Ovary (tissue), 9 donors: ENCODE results near the gene TRAFD1. TPM values are rescaled to one million over a fixed set of nuclear protein-coding genes. Genes with fewer than 3 reads are reported as not detected.

Experiments
- DNase-seq, 5 donors: peaks; one replicate each; pipeline ENCODE4 v3.0.0-alpha.2; 2019 to 2020
- H3K27ac ChIP-seq, 2 donors: fragments of 200-600 bp; one replicate each; pipeline versions ENCODE4 v1.5.1 to v1.8.0; 2019 to 2022
- H3K27me3 ChIP-seq: fragments of 200-600 bp; one replicate; pipeline ENCODE4 v1.8.0; 2022
- H3K36me3 ChIP-seq: fragments of 200-600 bp; sonication (generic); one replicate; pipeline ENCODE4 v1.5.1; 2019
- H3K4me1 ChIP-seq: one replicate; pipeline ENCODE4 v1.8.1; 2013; ENCODE audit warnings: mild to moderate bottlenecking, moderate library complexity; ENCODE audit not compliant: insufficient read depth
- H3K4me3 ChIP-seq: fragments of 200-600 bp; sonication (generic); one replicate; pipeline ENCODE4 v1.5.1; 2017
- H3K9me3 ChIP-seq, 2 donors: fragments of 200-600 bp in 1 of 2; sonication (generic) in 1 of 2; one replicate each; pipeline versions ENCODE4 v1.5.1 to v1.8.1; 2013 to 2019; ENCODE audit warnings: mild to moderate bottlenecking in 1 of 2, moderate library complexity in 1 of 2
- EP300 ChIP-seq: sonication (generic); formaldehyde crosslinking; IDR thresholded peaks from one replicate; pipeline ENCODE4 v1.6.1; 2017; ENCODE audit warnings: antibody characterized with exemption
- POLR2A ChIP-seq: fragments of 450-650 bp; IDR thresholded peaks from one replicate; pipeline ENCODE4 v1.6.1; 2017; ENCODE audit warnings: antibody characterized with exemption, mild to moderate bottlenecking, moderate library complexity
- WGBS, 3 donors: extraction: QIAGEN DNeasy Blood & Tissue Kit in 1 of 3; methylation state at CpG; one replicate each; pipeline versions ENCODE4 v1.1.5 to v1.1.7; 2013 to 2017; 5-methylcytosine and 5-hydroxymethylcytosine counted together
- intact Hi-C, 4 donors: fragments of 100-400 bp; cut with DNase I; formaldehyde crosslinking; loops; one replicate each; pipeline versions ENCODE4 v1.11.0 to v1.15.1; 2022 to 2023
- polyA plus RNA-seq, 2 donors: library from polyadenylated mRNA; stranded (reverse); fragments of 200-250 nt in 1 of 2; fragments of 350-450 nt in 1 of 2; fragmentation: Illumina TruSeq in 1 of 2; extraction: RNeasy Lipid Tissue Mini Kit (QIAGEN cat#74804) in 1 of 2; gene quantifications; one replicate each; pipeline ENCODE4 v1.2.3, GENCODE V29; 2013 to 2014
- total RNA-seq, 7 donors: library from RNA; depleted of rRNA in 2 of 7; stranded (reverse); fragments of >200 nt in 2 of 7; fragmentation: NEBNext Ultra II Directional in 3 of 7; extraction: Animal tissue kit (Norgen Biotek cat#: 25700) in 3 of 7; gene quantifications; one replicate each; pipeline versions ENCODE4 v1.1.0 to v1.2.4, GENCODE V29; 2016 to 2023
- TF ChIP-seq, protein P1 (sequence below), 3 donors: fragments of 450-650 bp in 2 of 3; fragments of 200-600 bp in 1 of 3; IDR thresholded peaks; one replicate each; pipeline versions ENCODE4 v1.5.1 to v1.8.0; 2016 to 2022; ENCODE audit warnings: antibody characterized with exemption in 3 of 3, mild to moderate bottlenecking in 1 of 3
- donor health status: DM: no; HTN: no; CAD: no; lungs with moderate emphysema.
- donor health status: DM: no; HTN: no; CAD: no.
- donor health status: Bipolar disorder and iron deficiency.
- donor health status: DM: yes; HTN: yes; CAD: no.
- donor health status: DM: no; HTN: no; CAD: no.
- donor health status: DM: yes; HTN: yes; CAD: no.

The TRAFD1 gene
- total and polyA plus RNA-seq, 9 donors: 13.9 to 49.6 (median 25.5) TPM

DNA sequence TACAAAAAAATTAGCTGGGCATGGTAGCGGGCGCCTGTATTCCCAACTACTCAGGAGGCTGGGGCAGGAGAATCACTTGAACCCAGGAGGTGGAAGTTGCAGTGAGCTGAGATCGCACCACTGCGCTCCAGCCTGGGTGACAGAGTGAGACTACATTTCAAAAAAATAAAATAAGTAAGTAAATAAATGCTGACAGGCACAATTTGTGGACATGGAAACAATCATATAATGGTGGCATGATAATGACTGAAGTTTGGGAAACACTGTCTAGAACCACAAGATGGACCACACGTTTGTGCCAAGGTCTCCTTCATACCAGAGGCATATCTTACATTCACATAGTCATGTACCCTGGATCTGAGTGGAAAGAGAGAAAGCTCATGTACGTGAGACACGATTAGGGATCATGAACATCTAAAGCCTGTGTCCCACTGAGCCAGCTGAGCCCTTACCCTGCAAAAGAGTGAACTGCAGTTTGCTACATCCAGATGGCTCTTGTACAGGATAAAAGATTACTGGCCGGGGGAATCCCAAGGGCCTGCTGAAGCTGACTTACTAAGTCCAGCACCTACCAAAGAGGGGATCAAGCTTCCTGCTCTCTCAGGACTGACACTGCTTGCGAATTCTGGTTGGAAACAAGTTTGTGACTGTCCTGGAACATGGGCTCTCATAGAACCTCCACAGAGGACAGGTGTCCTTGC lies 62.9 kb downstream of the TRAFD1 start:
- Histone ChIP-seq H3K27ac (no peak overlapping the region), H3K4me1 (peaks cover 1% of the 10 kb centered on the region), H3K27me3 (no peaks in the 10 kb centered on the region), H3K36me3 (no peaks in the 10 kb centered on the region), H3K4me3 (no peak overlapping the region), H3K9me3 (no peaks in the 10 kb centered on the region)
- TF ChIP-seq EP300 (no peak), POLR2A (no peak)
- TF ChIP-seq, protein P1, sequence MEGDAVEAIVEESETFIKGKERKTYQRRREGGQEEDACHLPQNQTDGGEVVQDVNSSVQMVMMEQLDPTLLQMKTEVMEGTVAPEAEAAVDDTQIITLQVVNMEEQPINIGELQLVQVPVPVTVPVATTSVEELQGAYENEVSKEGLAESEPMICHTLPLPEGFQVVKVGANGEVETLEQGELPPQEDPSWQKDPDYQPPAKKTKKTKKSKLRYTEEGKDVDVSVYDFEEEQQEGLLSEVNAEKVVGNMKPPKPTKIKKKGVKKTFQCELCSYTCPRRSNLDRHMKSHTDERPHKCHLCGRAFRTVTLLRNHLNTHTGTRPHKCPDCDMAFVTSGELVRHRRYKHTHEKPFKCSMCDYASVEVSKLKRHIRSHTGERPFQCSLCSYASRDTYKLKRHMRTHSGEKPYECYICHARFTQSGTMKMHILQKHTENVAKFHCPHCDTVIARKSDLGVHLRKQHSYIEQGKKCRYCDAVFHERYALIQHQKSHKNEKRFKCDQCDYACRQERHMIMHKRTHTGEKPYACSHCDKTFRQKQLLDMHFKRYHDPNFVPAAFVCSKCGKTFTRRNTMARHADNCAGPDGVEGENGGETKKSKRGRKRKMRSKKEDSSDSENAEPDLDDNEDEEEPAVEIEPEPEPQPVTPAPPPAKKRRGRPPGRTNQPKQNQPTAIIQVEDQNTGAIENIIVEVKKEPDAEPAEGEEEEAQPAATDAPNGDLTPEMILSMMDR (IDR thresholded peaks at IDR 0.05): no peak
- intact Hi-C loops: no loop called here
- no peak for DNase-seq
- WGBS, 3 donors: 87 to 91% (median 88%) methylated on average over 9 of the region's 9 CpGs

DNA sequence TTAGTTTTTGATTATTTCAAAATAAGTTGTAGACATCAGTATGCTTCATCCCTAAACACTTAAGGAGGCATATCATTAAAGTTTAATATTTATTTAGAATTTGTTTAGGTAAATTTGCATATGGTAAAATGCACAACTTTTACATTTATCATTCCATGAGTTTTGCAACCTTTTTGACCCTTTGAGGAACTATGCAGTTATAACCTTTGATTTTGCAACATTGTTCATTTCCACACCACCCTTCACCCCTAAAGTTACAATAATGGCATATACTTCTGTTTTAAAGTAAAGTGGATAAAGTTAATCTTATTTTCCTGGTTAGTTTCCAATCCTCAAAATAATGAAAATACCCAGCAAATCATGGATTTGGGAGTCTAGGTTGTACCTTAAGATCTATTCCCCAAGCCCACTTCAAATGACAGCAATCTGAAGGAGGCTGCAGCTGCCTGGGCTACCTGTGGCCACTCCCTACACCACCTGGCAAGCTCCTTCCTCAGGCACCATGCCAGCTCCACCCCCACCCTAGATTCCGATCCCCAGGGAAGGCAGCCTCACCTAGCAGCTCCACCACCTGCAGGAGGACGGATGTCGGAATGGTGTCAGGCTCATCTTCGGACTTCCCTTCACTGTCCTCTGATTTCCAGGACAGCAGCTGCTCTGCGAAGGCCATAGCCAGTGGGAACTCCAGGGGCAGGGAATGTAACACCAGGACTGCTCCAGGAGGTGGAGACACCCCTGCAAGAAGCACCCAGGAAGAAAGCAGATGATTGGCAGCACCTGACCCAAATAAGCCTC lies 65.1 kb downstream of the TRAFD1 start:
- Histone ChIP-seq H3K36me3 (no peaks in the 10 kb centered on the region), H3K4me3 (no peak overlapping the region), H3K4me1 (peaks cover 1% of the 10 kb centered on the region), H3K9me3 (no peaks in the 10 kb centered on the region), H3K27ac (no peak overlapping the region), H3K27me3 (no peaks in the 10 kb centered on the region)
- WGBS, 3 donors: 89 to 94% (median 90%) methylated on average over 5 of the region's 5 CpGs
- no peak for TF ChIP-seq POLR2A
- intact Hi-C loops: no loop called here
- no peak for DNase-seq

DNA sequence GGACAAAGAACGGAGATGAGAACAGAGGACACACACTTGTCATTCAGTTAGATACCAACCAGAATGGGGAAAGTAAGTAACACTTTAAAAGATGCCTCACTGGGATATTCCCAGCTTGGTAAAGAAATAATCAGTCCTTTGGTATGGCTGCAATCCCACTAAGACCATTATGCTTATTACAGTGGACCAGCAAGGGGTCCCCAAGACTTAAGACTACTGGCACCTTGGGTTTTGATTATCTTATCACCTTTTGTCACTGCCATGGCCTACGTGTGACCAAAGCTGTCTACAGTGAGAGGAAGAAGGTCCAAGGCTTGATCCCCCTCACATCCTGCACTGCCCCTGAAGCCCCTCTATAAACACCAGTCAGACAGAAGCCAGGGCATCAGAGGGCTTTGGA lies 65.8 kb downstream of the TRAFD1 start:
- Histone ChIP-seq H3K9me3 (no peaks in the 10 kb centered on the region), H3K27ac (no peak overlapping the region), H3K36me3 (no peaks in the 10 kb centered on the region), H3K4me3 (no peak overlapping the region), H3K27me3 (no peaks in the 10 kb centered on the region), H3K4me1 (no peaks in the 10 kb centered on the region)
- intact Hi-C loops: no loop called here
- DNase-seq: no peak
- WGBS, 3 donors: 71 to 79% (median 78%) methylated on average over 2 of the region's 2 CpGs
- TF ChIP-seq, protein P1 (IDR thresholded peaks at IDR 0.05): no peak
- TF ChIP-seq POLR2A (no peak), EP300 (no peak)

DNA sequence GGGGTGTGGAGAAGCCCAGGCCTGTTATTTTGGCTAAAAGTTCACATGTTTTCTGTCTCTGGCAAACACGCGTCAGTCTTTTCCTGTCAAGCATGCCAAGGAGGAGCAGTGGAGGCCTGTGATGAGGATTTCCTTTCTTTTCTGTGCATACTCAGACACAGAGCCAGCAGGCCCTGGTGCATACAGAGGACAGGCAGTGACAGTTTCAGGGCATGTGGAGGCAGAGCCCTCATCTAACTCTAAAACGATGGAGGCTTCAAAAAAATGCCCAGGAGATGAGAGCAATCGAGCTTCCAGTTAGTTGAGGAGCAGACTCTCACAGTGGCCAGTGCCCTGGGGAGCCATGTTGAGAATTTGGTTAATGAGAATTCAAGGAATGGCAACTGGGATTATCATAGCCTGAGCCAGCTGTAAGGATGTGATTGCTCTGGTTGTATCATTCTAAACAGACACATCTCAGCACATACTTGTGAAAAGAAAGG lies 66.5 kb downstream of the TRAFD1 start:
- DNase-seq: no peak
- Histone ChIP-seq H3K27ac (no peak overlapping the region), H3K9me3 (no peaks in the 10 kb centered on the region), H3K4me3 (no peak overlapping the region), H3K4me1 (peaks cover 5% of the 10 kb centered on the region), H3K36me3 (no peaks in the 10 kb centered on the region), H3K27me3 (no peaks in the 10 kb centered on the region)
- WGBS, 3 donors: 56 to 73% (median 60%) methylated on average over 4 of the region's 4 CpGs
- TF ChIP-seq EP300 (no peak), POLR2A (no peak)
- TF ChIP-seq, protein P1 (IDR thresholded peaks at IDR 0.05): no peak
- intact Hi-C loops: no loop called here

DNA sequence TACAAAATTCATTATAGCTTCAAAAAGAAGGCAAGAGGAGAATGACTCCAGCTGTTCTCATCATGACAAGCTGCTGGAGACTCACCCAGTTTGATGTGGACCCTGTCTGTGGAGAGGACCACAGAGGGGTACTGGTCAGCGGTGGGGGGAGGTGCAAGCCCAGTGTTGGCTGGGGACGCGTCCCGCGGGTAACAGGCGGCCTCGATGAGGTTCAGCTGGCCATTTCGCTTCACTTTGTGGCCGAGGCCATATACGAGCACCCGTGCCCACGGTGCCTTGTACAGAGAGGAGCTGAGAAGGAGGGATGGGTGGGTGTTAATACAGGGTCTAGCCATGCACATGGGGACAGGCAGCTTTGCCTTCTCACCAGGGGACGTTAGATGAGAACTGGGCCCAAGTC lies 67.1 kb downstream of the TRAFD1 start:
- no peak overlapping the region for H3K27ac ChIP-seq
- WGBS, 3 donors: 92 to 93% (median 93%) methylated on average over 13 of the region's 13 CpGs
- intact Hi-C loops: no loop called here
- H3K4me3 ChIP-seq: no peak overlapping the region
- TF ChIP-seq, protein P1 (IDR thresholded peaks at IDR 0.05): no peak
- TF ChIP-seq EP300 (no peak), POLR2A (no peak)
- H3K4me1 ChIP-seq: peaks cover 7% of the 10 kb centered on the region
- H3K27me3 ChIP-seq: no peaks in the 10 kb centered on the region
- no peak for DNase-seq
- no peaks in the 10 kb centered on the region for H3K9me3 ChIP-seq
- no peaks in the 10 kb centered on the region for H3K36me3 ChIP-seq
